Neural cell (in vitro differentiated cells): Measurements from ENCODE around the gene GPR33. TPM values are rescaled to one million over a fixed set of nuclear protein-coding genes. Genes with fewer than 3 reads are reported as not detected.

Experiments
- H2AFZ ChIP-seq: fragments of 200-600, 300-800 bp; sonication (generic), shearing (Covaris generic); 2 replicates; pipeline ENCODE4 v1.6.0; 2014; ENCODE audit warnings: low read depth, mild to moderate bottlenecking, antibody characterized with exemption, low read length, moderate library complexity
- H3F3A ChIP-seq: fragments of 200-600 bp; shearing (Covaris generic); 2 replicates; pipeline ENCODE4 v1.6.1; 2016; ENCODE audit warnings: mild to moderate bottlenecking, moderate library complexity, mixed read lengths, antibody characterized with exemption, low read length; ENCODE audit not compliant: insufficient read depth, poor library complexity, severe bottlenecking
- H3K27ac ChIP-seq: fragments of 200-600, 300-800 bp; sonication (generic), shearing (Covaris generic); 2 replicates; pipeline ENCODE4 v1.5.1; 2014; ENCODE audit warnings: mild to moderate bottlenecking, low read length, moderate library complexity
- H3K27me3 ChIP-seq: fragments of 300-800, 200-600 bp; sonication (generic), shearing (Covaris generic); 2 replicates; pipeline ENCODE4 v1.6.0; 2014; ENCODE audit warnings: mild to moderate bottlenecking, low read depth, low read length, moderate library complexity; ENCODE audit not compliant: insufficient read depth
- H3K36me3 ChIP-seq: fragments of 300-800, 200-600 bp; sonication (generic), shearing (Covaris generic); 2 replicates; pipeline ENCODE4 v1.5.1; 2014; ENCODE audit warnings: mild to moderate bottlenecking, antibody characterized with exemption, low read length, moderate library complexity; ENCODE audit not compliant: insufficient read depth
- H3K4me2 ChIP-seq: fragments of 300-800, 200-600 bp; sonication (generic), shearing (Covaris generic); 2 replicates; pipeline ENCODE4 v1.6.0; 2014; ENCODE audit warnings: mild to moderate bottlenecking, low read length
- H3K4me3 ChIP-seq: fragments of 300-800, 200-600 bp; sonication (generic), shearing (Covaris generic); 2 replicates; pipeline ENCODE4 v1.5.1; 2014; ENCODE audit warnings: mild to moderate bottlenecking, low read length, moderate library complexity
- H3K79me2 ChIP-seq: fragments of 200-600 bp; shearing (Covaris generic); replicated peaks from 2 replicates; pipeline ENCODE4 v1.6.0; 2014; ENCODE audit warnings: mild to moderate bottlenecking, low read length, moderate library complexity; ENCODE audit not compliant: insufficient read depth
- H3K9ac ChIP-seq: fragments of 300-800, 200-600 bp; sonication (generic), shearing (Covaris generic); 2 replicates; pipeline ENCODE4 v1.6.1; 2016; ENCODE audit warnings: mild to moderate bottlenecking, low read length, mixed read lengths
- H3K9me2 ChIP-seq: fragments of 200-600 bp; shearing (Covaris generic); 2 replicates; pipeline ENCODE4 v1.6.1; 2016; ENCODE audit warnings: mild to moderate bottlenecking, low read length, mixed read lengths; ENCODE audit not compliant: insufficient read depth
- H3K9me3 ChIP-seq: fragments of 200-600, 300-800 bp; sonication (generic), shearing (Covaris generic); 2 replicates; pipeline ENCODE4 v1.6.1; 2016; ENCODE audit warnings: mild to moderate bottlenecking, mixed run types, low read length, moderate library complexity, mixed read lengths
- H4K20me1 ChIP-seq: fragments of 200-600 bp; shearing (Covaris generic); 2 replicates; pipeline ENCODE4 v1.6.1; 2016; ENCODE audit warnings: mild to moderate bottlenecking, mixed run types; ENCODE audit not compliant: insufficient read depth
- CTCF ChIP-seq: fragments of 450-650 bp; IDR thresholded peaks from 2 replicates; pipeline ENCODE4 v1.5.1; 2014; ENCODE audit warnings: antibody characterized with exemption, mild to moderate bottlenecking, moderate library complexity; ENCODE audit not compliant: poor library complexity, severe bottlenecking
- EP300 ChIP-seq: fragments of 450-650 bp; conservative IDR thresholded peaks from 2 replicates; pipeline ENCODE4 v1.6.1; 2014; ENCODE audit warnings: antibody characterized with exemption, mild to moderate bottlenecking, moderate library complexity; ENCODE audit not compliant: poor library complexity, severe bottlenecking
- EZH2 ChIP-seq: fragments of 200-600, 300-800 bp; shearing (Covaris generic), sonication (generic); IDR thresholded peaks from 2 replicates; pipeline ENCODE4 v1.6.1; 2014; ENCODE audit warnings: antibody characterized with exemption, low read length, borderline replicate concordance, mild to moderate bottlenecking; ENCODE audit not compliant: insufficient read depth, poor library complexity, severe bottlenecking
- MXI1 ChIP-seq: fragments of 450-650 bp; conservative IDR thresholded peaks from 2 replicates; pipeline ENCODE4 v1.6.1; 2014; ENCODE audit warnings: antibody characterized with exemption, mild to moderate bottlenecking; ENCODE audit not compliant: poor library complexity, severe bottlenecking
- POLR2AphosphoS5 ChIP-seq: IDR thresholded peaks from 2 replicates; pipeline ENCODE4 v1.6.1; 2012
- RAD21 ChIP-seq: fragments of 450-650 bp; conservative IDR thresholded peaks from 2 replicates; pipeline ENCODE4 v1.6.1; 2014; ENCODE audit warnings: antibody characterized with exemption, mild to moderate bottlenecking, moderate library complexity
- REST ChIP-seq: IDR thresholded peaks from 2 replicates; pipeline ENCODE4 v1.6.1; 2012; ENCODE audit warnings: borderline replicate concordance
- SMC3 ChIP-seq: fragments of 450-650 bp; conservative IDR thresholded peaks from 2 replicates; pipeline ENCODE4 v1.6.1; 2014; ENCODE audit warnings: antibody characterized with exemption, mild to moderate bottlenecking, moderate library complexity; ENCODE audit not compliant: poor library complexity
- TAF1 ChIP-seq: IDR thresholded peaks from 2 replicates; pipeline ENCODE4 v1.6.1; 2012; ENCODE audit warnings: low read depth
- polyA plus RNA-seq: library from polyadenylated mRNA; depleted of rRNA; stranded (reverse); fragments of >200 nt; gene quantifications from 2 replicates; pipeline ENCODE4 v1.2.3, GENCODE V29; 2014

GPR33 gene
- polyA plus RNA-seq, 1 donor from 2014 or later: not detected

GRCh38 chr14:31476131-31476866 lies 11.5 kb downstream of the GPR33 start:
- Histone ChIP-seq H3K9me3 (no peaks in the 10 kb centered on the region), H4K20me1 (no peaks in the 10 kb centered on the region), H3K9me2 (no peaks in the 10 kb centered on the region), H3K27me3 (no peaks in the 10 kb centered on the region), H3K79me2 (no peaks in the 10 kb centered on the region), H3K4me3 (no peak overlapping the region), H3K4me2 (no peak overlapping the region), H3F3A (no peaks in the 10 kb centered on the region), H3K27ac (no peak overlapping the region), H3K36me3 (no peaks in the 10 kb centered on the region), H2AFZ (no peak overlapping the region), H3K9ac (no peak overlapping the region)
- TF ChIP-seq REST (no peak), CTCF (no peak), TAF1 (no peak), EZH2 (no peak), RAD21 (no peak), SMC3 (no peak), EP300 (no peak), POLR2AphosphoS5 (no peak), MXI1 (no peak)

- Histone ChIP-seq H3K9ac (no peak overlapping the region), H4K20me1 (no peaks in the 10 kb centered on the region), H3K27ac (no peak overlapping the region), H3F3A (no peaks in the 10 kb centered on the region), H3K27me3 (no peaks in the 10 kb centered on the region), H3K9me2 (no peaks in the 10 kb centered on the region), H3K9me3 (no peaks in the 10 kb centered on the region), H3K79me2 (no peaks in the 10 kb centered on the region), H3K4me3 (no peak overlapping the region), H2AFZ (no peak overlapping the region), H3K4me2 (no peak overlapping the region), H3K36me3 (no peaks in the 10 kb centered on the region)
- no peak for TF ChIP-seq SMC3
Observed at GRCh38 chr14:31466554-31466953, 21.3 kb downstream of the GPR33 start.
